ENCODE results near the gene ABLIM2. TPM values are rescaled to one million over a fixed set of nuclear protein-coding genes. Genes with fewer than 3 reads are reported as not detected.

The ABLIM2 gene
- total RNA-seq, 1 donor from 2014 or later = 2.6 TPM

DNA sequence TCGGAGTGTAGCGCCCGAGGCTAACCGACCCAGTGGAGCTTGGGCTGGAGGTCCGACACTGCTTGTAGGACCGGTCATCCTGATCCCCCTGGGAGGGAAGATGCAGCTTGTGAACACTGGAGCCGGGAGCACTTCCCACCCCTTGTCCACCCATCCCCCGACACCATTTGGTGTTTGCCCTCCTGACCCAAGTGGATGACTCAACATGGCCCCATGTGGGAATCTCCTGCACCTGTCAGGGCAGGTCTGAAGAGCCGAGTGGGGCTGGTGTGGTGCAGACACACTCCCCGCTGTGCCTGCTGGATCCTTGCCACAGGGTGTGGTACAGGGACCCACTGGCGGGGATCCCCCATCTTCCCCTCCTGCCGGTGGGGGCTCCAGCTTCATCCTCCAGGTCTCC, 128.9 kb downstream of the ABLIM2 start:
- DNase-seq (ENCODE audit: low read depth in 2 of 2) = peak in 1 of 2 donors; percentile 12

DNA sequence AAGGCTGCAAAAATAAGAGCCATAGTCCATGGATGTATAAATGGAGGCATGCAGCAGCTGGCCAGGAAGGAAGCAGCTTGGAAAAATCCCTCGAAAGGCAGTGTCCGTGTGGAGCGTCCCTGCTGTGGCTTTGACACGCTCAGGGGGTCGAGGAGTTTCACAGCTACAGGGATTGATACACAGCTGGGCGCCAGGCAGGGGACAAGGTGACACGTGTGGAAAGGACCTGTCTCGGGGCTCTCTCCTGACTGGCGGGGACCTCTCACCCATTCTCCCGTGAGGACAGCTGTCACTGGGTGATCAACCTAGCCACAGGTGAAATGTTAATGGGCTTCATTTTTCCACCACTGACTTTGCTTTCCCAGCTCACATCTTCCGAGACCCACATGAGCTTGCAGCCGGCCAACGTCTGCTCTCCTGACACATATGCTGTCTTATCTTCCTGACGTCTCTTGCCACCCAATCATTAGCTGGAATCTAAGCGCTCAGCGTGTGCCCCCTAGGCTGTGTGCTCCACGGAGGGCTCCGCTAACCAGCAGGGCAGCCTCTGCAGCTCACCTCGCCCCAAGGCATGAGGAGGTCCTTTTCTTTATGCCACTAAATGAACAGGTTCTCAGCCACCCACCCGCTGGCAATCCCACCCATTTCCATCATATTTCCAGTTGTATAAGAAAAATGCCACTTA, 129.6 kb downstream of the ABLIM2 start:
- no peak for DNase-seq (ENCODE audit: low read depth in 2 of 2)

DNA sequence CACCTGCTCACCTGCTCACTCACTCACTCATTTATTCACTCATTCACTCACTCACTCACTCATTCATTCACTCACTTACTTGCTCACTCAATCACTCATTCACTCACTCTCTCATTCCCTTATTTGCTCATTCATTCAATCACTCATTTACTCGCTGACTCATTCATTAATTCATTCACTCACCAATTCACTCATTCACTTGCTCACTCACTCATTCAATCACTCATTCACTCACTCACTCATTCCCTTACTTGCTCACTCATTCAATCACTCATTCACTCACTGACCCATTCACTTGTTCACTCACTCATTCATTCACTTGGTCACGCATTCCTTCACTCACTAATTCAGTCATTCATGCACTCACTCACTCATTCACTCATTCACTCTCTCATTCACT, 130.2 kb downstream of the ABLIM2 start:
- DNase-seq (ENCODE audit: low read depth in 2 of 2) = no peak

DNA sequence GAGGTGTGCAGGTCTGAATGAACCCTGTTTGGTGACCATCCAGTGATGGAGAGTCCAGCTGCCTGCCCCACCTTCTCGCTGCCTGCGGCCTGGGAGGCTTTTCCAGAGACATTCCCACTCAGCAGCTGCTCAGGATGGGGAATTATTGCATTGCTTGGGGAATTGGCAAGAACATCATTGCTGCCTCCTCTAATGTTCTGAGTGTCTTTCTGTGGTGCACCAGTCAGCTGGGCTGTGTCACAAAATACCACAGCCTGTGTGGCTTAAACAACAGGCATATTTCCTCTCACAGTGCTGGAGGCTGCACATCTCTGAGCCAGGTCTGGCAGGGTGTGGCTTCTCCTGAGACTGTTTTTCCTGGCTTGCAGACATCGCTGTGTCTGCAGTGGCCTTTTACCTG, 132.2 kb downstream of the ABLIM2 start:
- no peak for DNase-seq (ENCODE audit: low read depth in 2 of 2)

DNA sequence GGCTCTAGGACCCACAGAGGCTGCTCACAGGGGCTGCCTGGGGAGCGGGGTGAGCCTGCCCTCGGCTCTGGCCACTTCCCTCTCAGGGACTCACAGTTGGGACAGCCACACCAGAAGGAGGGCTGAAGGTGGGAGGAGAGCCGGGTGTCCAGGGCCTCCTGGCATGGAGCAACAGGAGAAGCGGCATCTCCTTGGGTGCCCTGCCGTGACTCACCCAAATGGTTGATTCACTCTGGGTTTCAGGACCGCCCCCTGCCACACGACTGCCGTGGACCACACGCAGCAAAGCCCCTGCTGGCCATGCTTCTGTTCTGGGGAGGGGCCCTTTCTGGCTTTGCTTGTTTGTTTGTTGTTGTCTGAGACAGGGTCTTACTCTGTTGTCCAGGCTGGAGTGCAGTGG, 132.9 kb downstream of the ABLIM2 start:
- DNase-seq (ENCODE audit: low read depth in 2 of 2) = no peak

DNA sequence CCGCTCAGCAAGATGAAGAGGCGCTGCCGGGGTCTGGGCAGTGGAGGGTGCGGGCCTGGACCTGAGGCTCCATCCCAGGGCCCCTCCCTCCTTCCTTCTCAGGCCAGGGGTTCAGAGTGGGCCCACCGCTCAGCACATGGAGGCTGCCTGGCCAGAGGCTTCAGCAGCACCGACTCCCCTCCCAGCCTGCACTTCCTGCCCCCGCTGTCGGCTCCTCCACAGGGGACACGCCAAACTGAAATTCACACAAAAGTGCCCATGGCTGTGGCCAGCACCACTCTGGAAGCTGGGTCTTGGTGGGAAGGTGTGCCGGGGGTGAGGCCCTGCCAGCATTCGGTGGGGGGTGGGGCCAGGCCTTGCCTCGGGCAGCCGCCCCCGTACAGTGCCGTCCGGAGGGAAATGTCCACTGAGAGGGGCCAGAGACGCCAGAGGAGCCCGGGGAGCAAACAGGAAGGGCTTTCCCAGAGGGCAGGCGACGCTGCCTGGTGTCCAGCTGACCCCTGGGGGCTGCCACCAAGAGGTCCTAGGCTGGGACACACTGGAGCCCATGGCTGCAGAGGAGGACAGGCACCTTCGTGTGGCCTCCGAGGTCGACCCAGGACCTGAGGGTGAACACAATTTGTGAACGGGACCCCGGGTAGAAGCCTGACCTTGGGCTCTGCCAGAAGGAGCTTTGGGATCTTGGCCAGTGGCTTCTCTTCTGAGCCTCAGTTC, 134.4 kb downstream of the ABLIM2 start:
- DNase-seq (ENCODE audit: low read depth in 2 of 2) = no peak

DNA sequence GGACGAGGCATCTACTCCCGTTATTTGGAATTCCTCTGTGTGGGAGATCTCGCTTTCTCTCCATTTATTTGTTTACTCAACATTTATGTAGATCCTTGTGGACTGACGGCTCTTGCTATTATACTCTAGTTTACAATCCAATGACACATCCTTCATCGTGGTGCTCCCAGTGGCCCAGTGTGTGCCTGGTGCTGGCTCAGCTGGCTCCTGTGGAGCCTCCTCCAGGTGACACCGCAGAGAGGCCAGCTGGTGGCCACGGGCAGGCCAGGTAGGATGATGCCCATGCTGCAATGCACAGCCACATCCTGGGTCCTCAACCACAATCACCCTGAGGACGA, 134.9 kb downstream of the ABLIM2 start:
- no peak for DNase-seq (ENCODE audit: low read depth in 2 of 2)

DNA sequence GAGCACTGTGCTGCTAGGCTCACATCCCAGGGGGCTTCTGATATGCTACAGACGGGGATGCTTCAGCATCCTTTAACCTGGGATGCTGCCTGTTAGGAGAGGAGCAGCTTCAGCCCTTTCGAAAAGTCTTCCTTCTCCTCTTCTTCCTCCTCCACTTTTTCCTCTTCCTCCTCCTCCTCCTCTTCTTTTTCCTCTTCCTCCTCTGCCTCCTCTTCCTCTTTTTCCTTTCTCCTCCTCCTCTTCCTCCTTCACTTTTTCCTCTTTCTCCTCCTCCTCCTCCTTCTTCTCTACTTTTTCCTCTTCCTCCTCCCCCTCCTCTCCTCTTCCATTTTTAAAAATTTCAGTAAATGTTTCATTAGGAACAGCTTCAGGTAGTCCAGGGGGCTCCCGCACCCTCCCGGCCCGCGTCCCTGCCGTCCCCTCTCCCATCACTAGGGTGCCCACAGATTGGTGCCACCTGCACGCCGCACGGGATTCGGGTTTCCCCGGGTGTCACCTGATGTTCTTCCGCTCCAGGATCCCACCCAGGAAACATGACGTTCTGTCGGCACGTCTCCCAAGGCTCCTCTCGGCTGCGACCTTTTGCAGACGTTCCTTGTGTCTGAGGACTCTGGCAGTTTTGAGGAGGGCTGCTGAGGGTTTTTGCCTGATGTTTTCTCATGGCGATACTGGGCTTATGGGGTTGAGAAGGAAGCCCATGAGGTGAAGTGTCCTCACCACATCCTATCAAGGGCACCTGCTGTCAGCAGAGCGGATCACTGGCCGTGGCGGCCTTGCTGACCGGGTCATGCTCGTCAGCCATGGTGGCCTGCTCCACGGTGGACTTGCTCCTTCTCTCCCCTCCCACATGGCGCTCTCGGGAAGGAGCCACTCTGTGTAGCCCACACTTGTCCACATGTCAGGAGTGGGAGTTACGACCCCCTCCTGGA, 135.6 kb downstream of the ABLIM2 start:
- no peak for DNase-seq (ENCODE audit: low read depth in 2 of 2)

DNA sequence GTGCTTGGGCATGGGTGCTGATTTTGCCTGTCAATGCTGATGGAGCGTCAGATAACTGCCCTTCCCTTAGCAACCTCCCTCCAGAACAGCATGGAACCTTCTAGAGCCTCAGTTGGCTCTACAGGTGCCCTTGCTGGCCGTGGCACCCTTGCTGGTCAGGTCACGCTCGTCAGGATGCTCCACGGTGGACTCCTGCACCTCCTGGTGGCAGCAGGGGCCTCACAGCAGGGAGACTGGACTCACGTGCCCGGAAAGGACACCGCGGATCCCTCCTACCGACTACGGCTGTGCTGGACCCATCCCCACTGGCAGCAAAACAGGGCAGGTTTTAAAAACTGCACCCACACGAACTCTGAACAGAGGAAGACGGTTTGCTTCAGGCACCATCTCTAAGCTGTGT, 136.8 kb downstream of the ABLIM2 start:
- peak in 1 of 2 donors; percentile 8 for DNase-seq (ENCODE audit: low read depth in 2 of 2)

DNA sequence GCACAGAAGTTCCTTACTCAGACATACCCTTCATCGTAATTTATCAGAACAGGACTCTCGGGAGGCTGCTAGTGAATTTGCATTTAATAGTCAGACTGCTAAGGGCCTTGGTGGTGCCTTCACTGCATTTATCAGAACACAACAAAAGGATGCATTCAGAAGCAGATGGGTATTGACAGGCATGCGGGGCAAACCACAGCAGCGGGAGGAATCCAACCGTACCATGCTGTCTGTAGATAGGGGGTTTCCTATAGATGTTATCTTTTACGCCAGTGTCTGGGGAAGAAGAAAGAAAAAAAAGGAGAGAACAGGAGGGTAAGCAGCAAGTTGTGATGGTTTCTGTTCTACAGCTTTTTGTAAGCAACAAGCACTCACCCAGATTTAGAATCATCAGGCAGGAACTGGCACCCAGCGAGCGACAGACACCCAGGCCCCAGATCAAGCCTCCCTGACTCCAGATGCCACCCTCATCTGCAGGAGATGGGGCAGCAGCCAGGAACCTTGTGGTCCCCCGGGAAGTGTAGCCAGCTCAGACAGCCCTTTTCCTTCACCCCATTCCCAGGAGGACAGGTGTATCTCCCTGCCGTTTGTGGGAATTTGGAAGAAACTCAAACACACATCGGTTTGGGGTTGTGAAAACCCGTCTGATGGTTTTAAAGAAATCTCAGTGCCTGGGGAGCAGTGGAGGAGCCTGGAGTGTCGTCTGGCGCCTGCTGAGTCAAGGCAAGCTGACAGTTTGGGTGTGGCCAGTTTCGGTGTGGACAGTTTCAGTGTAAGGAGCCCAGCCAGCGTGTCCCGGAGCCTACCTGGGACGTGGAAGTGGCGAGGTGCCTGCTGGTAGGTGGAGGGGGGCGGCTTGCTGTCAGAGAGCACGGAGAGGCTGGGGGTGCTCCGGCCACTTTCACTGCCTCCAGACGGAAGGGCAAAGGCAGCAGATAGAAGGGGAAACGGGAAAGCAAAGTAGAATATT, 138.9 kb downstream of the ABLIM2 start:
- DNase-seq (ENCODE audit: low read depth in 2 of 2) = no peak

DNA sequence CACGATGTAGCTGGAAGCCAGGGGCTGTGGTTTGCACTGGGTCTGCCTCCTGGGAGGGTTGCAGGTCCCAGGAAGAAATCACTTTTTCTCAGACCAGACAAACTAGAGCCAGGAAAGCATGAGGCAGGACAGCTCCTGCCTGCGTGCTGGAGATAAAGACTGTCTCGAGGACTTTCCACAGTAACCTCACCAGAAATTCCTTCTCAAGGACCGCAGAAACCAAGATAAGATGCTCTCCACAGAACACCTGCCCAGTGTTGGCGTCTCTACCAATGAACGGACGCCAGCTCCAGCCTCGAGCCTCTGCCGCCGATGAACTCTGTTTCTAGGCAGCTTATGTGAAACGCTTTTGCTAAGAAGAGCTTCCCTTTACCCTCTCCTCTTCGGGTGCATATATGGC, 142.1 kb downstream of the ABLIM2 start:
- no peak for DNase-seq (ENCODE audit: low read depth in 2 of 2)

DNA sequence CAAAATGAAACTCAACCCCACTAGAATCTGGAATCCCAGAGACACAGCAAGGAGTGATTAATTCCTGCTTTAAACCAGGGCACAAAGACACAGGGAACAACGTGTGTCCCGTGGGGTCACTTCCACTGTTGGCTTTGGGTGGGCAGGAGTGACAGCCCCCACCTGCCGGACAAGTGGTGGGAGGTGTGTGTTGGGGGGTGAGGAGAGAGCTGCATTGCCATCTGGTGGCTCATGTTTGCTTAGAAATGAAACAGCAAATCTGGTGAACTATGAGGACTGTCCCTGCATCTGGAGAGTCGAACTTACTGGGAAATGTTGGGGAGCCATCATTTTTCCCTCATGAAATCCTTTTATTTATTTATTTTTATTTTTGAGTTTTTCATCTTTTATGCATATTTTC, 143.1 kb downstream of the ABLIM2 start:
- peak in 1 of 2 donors; percentile 29 for DNase-seq (ENCODE audit: low read depth in 2 of 2)

DNA sequence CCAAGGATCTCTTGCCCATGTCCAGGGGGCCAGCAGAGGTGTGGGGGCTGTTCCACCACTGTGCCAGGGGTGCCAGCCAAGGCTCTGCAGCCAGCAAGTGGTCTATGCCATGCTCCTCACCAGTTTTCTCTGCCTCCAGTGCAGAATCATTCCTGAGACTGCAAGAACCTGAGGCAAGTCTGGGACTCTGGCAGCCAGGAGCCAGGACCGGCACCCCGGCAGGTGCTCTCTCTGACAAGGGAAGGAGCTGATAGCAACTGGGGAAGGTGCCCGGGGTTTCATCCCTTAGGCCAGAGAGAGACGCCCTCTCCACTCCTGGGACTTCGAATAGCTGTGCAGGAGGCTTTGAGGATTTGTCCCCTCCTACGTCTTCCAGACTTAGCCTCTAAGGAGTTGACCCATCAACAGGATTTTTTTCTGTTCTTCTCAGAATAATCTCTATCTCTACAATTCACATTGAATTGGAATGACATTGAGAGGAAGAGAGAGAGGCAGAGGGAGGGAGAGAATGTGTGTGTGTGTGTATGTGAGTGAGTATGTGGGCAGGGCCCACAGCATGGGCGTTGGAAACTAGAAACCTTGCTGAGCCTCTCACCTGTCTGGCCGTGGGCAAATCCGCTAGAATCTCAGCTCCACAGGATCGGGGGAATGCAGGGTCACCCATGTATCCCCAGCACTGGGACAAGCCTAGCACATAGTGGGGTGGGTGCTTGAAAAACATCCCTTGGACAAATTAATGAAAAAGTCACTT, 144.5 kb downstream of the ABLIM2 start:
- DNase-seq (ENCODE audit: low read depth in 2 of 2) = no peak

DNA sequence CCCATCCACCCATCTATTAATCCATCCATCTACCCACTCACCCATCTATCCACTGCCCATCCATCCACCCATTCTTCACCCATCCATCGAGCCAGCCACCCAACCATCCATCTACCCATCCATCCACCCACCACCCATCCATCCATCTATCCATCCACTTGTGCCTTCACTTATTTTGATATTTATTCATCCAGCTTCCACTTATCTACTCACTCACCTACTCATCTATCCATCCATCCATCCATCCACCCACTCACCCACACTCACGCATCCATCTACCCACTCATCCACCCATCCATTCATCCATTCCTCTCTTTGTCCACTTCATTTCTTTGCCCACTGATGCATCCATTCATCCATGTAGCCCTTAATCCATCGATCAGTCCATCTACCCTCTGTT, 146.1 kb downstream of the ABLIM2 start:
- no peak for DNase-seq (ENCODE audit: low read depth in 2 of 2)

DNA sequence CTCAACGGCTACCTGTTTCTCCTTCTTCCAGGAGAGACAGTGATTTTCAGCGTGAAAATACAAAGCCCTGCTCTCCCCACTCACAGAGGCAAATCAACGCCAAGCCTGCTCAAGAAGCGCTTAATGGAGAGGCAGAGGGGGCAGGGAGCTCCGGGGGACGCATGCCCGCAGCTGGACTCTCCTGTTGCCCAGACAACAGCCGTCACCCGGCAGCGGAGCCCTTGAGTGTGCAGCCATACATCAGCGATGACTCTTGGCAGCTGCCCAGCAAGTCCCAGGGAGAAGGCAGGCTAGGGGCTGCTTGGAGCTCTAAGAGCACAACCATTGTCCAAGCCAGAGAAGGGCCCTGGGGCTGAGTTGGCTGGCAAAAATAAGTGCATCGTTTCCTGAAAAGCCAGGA, 148.0 kb downstream of the ABLIM2 start:
- DNase-seq (ENCODE audit: low read depth in 2 of 2) = no peak

DNA sequence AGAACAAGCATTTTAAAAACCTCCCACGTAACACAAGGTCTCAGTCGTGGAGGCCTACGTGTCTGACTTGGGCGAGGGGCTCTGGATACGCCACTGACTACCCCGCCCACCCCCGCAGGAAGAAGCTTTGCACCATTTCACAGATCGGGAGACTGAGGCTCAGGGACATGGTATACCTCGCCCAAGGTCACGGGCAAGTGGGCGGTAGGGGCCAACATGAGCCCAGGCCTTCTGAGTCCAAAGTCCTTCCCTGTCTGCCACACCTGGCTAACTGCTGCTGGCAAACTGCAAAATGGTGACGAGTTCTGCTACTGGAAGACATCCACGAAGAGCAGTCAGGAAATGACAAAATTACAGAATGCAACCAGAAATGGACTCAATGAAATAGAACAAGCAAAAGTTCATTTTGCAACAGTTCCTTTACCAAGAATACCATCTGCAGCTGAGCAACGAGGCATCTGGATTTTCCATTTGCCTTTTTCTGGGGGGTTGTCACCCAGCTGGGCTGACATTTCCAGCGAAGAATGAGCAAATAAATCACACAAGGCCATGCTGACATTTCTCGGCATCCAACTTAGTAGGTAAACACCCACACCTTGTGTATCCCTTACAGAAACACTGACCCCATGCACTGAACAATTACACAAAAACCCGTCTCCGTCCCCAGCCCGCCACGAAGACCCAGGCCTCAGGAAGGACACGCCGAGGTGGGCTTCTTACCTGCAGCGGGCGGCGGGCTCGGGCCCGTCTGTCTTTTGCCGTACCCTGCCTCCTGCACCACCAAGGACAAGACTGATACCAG, 148.7 kb downstream of the ABLIM2 start:
- no peak for DNase-seq (ENCODE audit: low read depth in 2 of 2)

DNA sequence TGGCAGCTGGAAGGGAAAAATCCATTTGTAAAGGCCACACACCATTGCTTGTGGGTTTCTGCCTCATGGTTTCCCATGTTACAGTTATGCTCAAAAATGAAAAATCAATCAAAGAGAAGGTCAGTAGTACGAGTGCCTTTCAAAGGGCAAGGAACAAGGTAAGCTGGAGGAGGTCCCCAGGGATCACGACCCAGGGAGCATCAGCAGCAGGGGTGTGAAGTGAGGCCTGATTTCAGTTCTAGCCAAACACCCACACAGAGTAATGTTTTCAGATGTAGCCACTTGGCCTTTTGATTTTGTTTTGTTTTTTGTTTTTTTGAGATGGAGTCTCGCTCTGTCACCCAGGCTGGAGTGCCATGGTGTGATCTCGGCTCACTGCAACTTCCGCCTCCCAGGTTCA, 149.5 kb downstream of the ABLIM2 start:
- DNase-seq (ENCODE audit: low read depth in 2 of 2) = no peak

DNA sequence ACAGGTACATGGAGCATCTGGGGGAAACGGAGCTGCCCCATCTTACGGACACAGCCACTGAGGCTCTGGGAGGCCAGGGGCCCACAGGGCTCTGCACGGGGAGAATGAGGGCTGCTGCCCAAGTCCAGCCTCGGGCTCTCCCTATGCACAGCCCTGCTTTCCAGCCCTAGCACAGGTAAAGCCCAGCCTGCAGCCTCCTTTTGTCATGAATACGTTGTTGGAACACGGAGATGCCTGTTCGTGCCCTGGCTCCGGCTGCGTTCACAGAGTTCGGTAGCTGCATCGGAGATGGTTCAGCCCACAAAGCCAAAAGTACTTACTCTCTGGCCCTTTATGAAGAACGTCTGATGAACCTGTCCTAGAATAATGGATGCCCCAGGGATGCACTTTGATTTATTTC, 150.2 kb downstream of the ABLIM2 start:
- no peak for DNase-seq (ENCODE audit: low read depth in 2 of 2)

DNA sequence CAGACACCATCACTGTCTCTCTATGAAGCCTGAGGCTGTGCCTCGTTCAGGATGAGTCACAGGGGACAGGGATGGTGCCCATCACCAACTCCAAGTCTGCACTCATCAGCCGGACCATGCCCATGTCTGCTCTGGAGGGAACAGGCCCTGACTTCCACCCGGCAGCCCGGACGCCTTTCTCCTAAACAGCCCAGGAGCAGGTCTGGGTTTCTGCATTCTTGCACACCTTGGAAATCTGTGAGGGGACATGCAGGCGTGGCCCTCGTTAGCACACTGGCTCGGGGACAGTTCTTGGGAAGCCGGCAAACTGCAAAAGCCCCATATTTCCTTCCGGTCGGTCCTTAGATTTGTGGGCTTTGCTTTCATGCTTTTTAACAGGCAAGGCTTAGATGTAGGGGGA, 151.0 kb downstream of the ABLIM2 start:
- DNase-seq (ENCODE audit: low read depth in 2 of 2) = no peak

DNA sequence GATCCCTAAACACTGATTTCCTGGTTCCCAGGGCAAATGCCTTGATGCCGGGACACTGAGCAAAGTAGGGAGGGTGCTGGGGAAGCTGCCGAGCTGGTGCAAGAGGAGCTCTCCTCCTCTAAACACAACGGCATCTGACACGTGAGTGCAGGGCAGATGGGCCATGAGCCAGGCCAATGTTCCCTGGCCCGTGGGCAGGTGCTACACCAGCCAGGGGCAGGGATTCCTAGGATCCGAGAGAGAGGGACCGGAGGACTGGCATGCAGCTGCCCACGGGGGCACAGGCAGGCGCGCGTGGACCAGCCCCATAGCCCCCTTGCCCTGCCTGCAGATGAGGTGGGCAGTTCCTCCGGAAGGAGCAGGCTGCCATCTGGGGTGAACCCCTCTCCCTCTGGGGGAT, 152.1 kb downstream of the ABLIM2 start:
- DNase-seq (ENCODE audit: low read depth in 2 of 2) = no peak
